GM21576 (cell line): ENCODE measurements around the gene TRPM3.

Source experiments
- ATAC-seq: cut with Tn5 transposase; IDR thresholded peaks from one replicate; pipeline ENCODE4 v1.9.1; 2021; ENCODE audit warnings: mild to moderate bottlenecking, moderate library complexity; ENCODE audit not compliant: unreplicated experiment

TRPM3 gene

GRCh38 chr9:70566751-70567150 lies 554.7 kb downstream of the TRPM3 start:
- no peak for ATAC-seq

- no peak for ATAC-seq
Measured at GRCh38 chr9:70566066-70566465, 555.4 kb downstream of the TRPM3 start.

DNA sequence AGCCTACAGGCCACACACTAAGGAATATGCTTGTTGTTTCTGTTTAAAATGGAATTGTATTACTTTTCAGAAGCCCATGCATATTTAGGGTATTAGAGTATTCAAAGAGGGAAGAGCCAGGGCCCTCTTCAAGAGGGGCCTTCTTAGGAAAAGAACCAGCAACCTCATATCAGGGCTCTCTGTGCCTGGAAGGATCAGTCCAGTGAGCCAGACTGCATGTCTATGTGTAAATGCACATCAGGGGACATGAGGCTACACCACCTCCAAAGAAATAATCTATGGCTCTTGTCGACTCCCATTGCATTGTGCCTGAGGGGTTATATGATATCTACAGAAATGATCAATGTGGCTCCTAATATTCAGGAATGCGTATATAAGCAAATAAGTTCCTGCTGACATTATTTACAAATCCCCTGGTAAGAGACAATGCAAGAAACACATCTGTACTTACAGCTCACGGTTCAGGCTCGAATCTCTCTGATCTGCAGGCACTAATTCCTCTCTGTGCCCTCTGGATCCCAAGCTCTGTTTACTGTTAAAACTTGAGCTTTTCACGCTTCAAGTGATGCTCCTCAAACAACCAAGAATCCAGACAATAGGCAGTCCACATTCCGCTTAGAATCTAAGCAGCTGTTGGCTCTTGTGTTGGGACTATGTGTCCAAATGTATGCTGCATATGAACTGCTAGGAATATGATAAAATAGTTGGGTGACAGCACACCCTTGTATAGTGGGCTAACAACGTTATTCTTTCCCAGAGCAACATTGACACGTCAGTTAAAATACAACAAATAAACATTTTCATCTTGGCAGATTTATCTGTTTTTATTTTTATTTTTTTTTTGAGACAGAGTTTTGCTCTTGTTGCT lies 556.7 kb downstream of the TRPM3 start:
- ATAC-seq: no peak

GRCh38 chr9:70563431-70564204 lies 557.8 kb downstream of the TRPM3 start:
- peak; percentile 99 for ATAC-seq

- ATAC-seq: no peak
Measured at GRCh38 chr9:70563010-70563409, 558.4 kb downstream of the TRPM3 start.

DNA sequence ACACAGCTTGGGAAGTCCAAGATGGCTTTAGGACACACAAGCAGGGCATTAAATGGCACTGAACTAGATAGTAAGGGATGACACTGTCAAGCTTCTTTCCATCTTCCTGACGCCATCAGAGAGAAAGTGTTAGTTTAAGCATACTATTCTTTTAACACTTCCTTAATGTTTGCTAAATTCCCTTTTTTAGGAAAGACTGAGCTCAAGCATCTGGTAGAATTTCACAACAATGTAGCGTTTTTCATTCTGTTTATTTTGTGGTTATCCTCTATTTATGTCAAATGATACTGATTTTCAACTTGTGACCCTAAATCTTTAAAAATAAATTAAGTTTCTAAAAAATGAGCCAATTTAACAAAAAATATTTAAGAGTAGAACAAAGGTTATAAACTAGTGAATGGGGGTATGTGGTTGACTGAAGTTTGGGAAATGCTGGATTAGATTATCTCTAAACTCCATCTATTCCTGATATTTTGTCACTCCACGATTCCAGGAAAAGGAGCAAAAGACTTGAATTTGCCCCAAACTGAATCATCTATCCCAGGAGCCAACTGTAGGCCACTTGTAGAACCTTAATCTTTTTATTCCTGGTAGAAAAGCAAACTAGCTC lies 559.5 kb downstream of the TRPM3 start:
- ATAC-seq: no peak

GRCh38 chr9:70561111-70561510 lies 560.3 kb downstream of the TRPM3 start:
- no peak for ATAC-seq

- ATAC-seq: no peak
Measured at GRCh38 chr9:70559102-70559501, 562.3 kb downstream of the TRPM3 start.

GRCh38 chr9:70557661-70558369 lies 563.6 kb downstream of the TRPM3 start:
- ATAC-seq: peak; percentile 99

DNA sequence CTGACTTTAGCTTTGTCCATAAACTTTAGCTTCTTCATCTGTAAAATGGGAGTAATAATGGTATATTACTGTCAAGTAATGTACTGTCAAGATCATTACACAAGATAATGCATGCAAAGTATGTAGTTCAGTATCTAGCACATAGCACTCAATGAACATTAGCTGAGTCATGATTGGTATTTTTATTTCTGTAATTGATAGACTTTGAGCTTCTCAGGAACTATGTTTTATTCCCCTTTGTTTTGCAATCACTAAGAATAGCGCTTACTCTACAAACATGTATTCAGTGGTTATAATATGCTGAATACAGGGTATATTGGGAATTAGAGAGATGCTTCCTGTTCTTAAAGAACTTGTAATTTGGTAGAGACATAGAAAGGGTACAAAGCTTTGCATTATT lies 564.6 kb downstream of the TRPM3 start:
- no peak for ATAC-seq

DNA sequence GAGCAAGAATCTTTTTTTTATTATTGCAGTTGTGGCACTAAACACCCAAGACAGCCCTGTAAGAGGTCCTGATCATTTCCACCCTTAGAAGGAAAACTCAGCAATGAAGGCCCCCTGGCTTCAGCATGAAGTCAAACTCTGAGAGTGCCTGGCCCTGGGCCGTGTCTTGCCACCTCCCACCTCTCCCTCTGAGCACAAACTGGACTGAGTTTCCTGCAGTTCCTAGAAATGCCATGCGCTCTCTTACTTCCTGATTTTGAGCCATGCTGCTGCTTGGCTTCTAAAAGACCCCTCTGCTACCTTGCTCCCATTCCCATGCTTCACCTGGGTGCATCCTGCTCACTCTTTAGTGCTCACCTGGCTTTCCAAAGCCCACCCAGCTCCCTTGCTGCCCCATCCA lies 566.5 kb downstream of the TRPM3 start:
- no peak for ATAC-seq

DNA sequence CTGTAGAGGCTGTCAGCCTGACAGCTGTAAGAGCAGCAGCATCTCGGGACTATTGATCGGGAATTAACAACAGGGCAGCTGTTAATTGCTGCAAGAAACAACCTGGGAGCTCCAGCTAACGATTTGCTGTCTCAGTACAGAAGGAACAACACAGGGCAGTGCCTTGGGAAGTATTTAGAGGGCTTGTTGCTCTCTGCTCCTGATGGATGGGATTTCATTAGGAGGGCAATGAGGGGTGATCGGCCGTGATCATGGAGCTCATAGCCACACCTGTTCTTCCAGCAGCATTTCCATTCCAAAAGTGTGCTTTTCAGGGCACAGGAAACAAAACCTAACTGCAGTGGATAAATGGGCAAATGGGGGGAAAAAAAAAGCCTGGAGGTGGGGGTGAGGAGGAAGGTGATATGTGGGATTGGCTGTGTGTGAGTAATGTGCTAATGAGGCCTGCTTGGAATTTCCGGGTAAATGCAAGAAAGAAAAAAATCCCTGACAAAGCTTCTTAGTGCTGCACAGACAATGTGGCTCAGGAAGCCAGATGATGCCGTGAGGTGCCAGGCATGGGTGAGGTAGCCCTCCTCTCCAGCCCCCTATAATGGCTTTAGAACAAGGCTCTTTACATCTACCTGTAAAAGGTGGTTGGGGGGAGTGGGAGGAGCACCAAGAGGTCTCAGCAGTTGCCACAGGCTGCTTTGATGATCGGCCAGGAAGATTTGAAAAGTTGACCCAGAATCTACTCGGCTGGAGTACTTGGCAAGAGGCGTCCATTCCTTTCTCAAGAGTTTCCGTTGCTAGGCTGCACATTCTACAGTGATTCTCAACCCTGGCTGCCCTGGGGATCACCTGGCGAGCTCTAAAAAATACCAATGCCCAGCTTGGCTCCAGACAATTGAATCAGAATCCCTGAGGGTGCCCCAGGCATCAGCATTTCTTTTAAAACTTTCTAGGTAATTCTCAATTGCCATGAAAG lies 567.4 kb downstream of the TRPM3 start:
- no peak for ATAC-seq

GRCh38 chr9:70552561-70552960 lies 568.9 kb downstream of the TRPM3 start:
- no peak for ATAC-seq

- ATAC-seq: no peak
Measured at GRCh38 chr9:70551801-70552200, 569.6 kb downstream of the TRPM3 start.

DNA sequence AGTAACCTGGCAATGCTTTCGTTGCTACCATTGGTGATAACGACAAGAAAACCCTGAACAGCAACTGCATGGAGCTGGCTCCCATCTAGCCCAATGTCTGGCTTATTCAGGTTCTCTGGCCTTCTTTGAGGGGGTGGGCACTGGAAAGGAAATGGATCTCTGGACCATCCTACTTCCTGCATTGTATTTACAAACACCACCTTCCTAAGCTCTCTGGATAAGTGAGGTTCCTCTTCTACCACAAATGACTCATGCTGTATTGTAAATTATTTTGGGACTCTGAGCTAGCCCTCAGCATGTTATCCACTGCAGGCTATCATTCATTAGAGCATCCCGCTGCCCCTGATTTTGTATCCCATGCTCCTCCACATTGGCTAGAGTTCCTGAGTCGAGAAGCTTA lies 570.0 kb downstream of the TRPM3 start:
- ATAC-seq: no peak

DNA sequence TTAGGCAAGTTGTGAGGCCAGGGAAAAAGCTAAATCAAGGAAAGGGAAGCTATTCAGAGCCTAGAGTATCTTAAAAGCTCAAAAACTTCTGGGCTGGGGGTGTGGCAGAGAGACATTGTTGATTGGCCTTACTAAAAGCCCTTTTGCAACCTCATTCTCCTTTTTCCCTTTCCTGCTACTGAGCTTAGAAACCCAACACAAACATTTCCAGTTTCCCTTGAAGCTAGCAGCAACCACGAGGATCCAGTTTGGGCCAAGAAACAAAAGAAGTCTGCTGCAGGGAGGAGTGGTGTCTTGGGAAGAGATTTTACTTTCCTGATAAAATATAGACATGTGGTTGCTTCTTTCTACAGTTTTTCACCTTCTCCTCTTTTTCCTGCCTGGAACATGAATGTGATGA lies 571.5 kb downstream of the TRPM3 start:
- ATAC-seq: no peak

GRCh38 chr9:70542311-70542931 lies 579.0 kb downstream of the TRPM3 start:
- no peak for ATAC-seq

- ATAC-seq: no peak
Measured at GRCh38 chr9:70540016-70540415, 581.4 kb downstream of the TRPM3 start.

- no peak for ATAC-seq
Measured at GRCh38 chr9:70539526-70539925, 581.9 kb downstream of the TRPM3 start.
